Astrocyte of the cerebellum (primary cell): ENCODE results near the gene TRHDE.

ENCODE experiments used
- DNase-seq: peaks from one replicate; pipeline ENCODE4 v3.0.0-alpha.2; 2011; ENCODE audit warnings: low read depth
- H3K4me3 ChIP-seq: 2 replicates; pipeline ENCODE4 v1.5.1; 2011; ENCODE audit warnings: mild to moderate bottlenecking, low read depth, low read length, moderate library complexity
- in situ Hi-C: cut with HindIII; loops from 2 replicates; pipeline ENCODE4 v1.10.0; 2017; ENCODE audit warnings: low sequenced_read_pairs
- TF ChIP-seq, protein P1 (sequence below): IDR thresholded peaks from 2 replicates; pipeline ENCODE4 v1.5.1; 2012; ENCODE audit warnings: low read length, low read depth, moderate library complexity, mild to moderate bottlenecking; ENCODE audit errors: missing control alignments

TRHDE gene

DNA sequence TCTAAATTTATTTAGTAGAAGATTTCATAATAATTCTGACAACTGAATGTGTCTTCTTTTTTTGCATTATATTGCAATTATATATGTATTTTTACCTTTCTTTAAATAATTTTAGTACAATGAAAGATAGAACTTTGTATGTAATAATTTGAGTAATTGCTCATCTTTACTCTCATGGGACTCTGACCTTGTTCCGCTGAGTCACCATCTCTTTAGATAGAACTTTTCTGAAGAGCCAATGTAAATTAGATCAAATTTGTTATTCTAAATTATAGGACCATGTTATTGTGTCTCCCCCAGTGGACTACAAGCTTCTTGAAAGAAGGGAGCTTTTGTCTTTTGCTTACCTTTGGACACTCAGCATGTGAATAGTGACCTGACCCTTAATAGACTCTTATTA, 96.1 kb downstream of the TRHDE start:
- DNase-seq = no peak
- no peak overlapping the region for H3K4me3 ChIP-seq
- in situ Hi-C loops = no loop called here
- TF ChIP-seq, protein P1, sequence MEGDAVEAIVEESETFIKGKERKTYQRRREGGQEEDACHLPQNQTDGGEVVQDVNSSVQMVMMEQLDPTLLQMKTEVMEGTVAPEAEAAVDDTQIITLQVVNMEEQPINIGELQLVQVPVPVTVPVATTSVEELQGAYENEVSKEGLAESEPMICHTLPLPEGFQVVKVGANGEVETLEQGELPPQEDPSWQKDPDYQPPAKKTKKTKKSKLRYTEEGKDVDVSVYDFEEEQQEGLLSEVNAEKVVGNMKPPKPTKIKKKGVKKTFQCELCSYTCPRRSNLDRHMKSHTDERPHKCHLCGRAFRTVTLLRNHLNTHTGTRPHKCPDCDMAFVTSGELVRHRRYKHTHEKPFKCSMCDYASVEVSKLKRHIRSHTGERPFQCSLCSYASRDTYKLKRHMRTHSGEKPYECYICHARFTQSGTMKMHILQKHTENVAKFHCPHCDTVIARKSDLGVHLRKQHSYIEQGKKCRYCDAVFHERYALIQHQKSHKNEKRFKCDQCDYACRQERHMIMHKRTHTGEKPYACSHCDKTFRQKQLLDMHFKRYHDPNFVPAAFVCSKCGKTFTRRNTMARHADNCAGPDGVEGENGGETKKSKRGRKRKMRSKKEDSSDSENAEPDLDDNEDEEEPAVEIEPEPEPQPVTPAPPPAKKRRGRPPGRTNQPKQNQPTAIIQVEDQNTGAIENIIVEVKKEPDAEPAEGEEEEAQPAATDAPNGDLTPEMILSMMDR = no peak

GRCh38 chr12:72368719-72369422, 96.7 kb downstream of the TRHDE start:
- in situ Hi-C loops = no loop called here
- no peak overlapping the region for H3K4me3 ChIP-seq
- no peak for DNase-seq
- TF ChIP-seq, protein P1 = no peak

GRCh38 chr12:72369423-72369959, 97.3 kb downstream of the TRHDE start:
- no peak overlapping the region for H3K4me3 ChIP-seq
- in situ Hi-C loops = no loop called here
- DNase-seq = no peak
- TF ChIP-seq, protein P1 = no peak

GRCh38 chr12:72380441-72380840, 108.3 kb downstream of the TRHDE start:
- no peak overlapping the region for H3K4me3 ChIP-seq
- in situ Hi-C loops = no loop called here
- DNase-seq = no peak
- TF ChIP-seq, protein P1 = no peak

DNA sequence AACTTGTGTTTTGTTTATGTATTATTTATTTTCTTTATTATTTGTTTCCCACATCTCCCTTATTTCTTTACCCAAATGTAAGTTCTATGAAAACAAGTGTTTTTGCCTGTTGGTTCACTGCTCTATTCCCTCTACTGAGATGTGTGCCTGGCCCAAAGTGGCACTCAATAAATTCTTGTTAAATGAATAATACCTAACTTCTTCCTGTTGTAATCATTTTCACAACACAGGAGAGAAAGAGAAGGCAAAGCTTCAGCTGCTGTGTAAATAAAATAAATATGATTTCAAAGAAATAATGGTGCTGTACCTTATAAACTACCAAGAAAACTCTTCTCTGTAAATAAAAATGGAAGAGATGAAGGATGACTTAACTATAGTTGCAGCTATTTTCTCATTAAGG, 116.2 kb downstream of the TRHDE start:
- TF ChIP-seq, protein P1 = no peak
- H3K4me3 ChIP-seq = no peak overlapping the region
- in situ Hi-C loops = no loop called here
- DNase-seq = no peak

- in situ Hi-C loops = no loop called here
- TF ChIP-seq, protein P1 = no peak
- no peak for DNase-seq
- no peak overlapping the region for H3K4me3 ChIP-seq
Measured at GRCh38 chr12:72390146-72390545, 118.0 kb downstream of the TRHDE start.

DNA sequence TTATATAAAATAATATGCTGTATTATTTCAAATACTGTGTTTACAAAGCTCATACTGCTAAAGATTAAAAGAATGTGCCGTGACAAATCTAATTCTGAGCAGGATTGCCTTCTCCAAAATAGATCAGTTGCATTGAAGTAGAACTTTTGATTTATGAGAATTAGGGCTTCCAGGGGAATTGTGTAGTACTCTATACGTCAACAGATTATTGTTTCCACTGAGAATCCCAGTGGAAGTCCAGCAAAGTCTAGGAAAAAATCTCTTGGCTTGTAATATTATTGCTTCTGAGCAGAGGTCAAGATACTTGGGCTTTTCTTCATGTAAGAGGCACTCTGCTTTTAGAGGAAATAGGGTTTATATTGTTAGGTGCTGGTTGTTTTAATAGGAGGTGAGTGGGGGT, 133.9 kb downstream of the TRHDE start:
- no peak overlapping the region for H3K4me3 ChIP-seq
- TF ChIP-seq, protein P1 = no peak
- in situ Hi-C loops = no loop called here
- no peak for DNase-seq
